Measurements from ENCODE around the gene CACNG4.

- TF ChIP-seq CTCF (conservative IDR thresholded peaks at IDR 0.05) (no peak), EZH2 (IDR thresholded peaks at IDR 0.05; ENCODE audit: low read depth) (no peak)
Measured at GRCh38 chr17:67076290-67076689, 111.8 kb downstream of the CACNG4 start.

Measured in PC-9 (cell line).